PFSK-1 (cell line): ENCODE data around the gene MTMR12.

Experiments
- FOXP2 ChIP-seq: optimal IDR thresholded peaks from 2 replicates; pipeline ENCODE3; 2011; ENCODE audit warnings: borderline replicate concordance, control low read depth, inconsistent platforms; ENCODE audit not compliant: insufficient read depth; ENCODE audit errors: extremely low read length, extremely low read depth
- POLR2AphosphoS5 ChIP-seq: IDR thresholded peaks from 2 replicates; pipeline ENCODE4 v1.6.1; 2012; ENCODE audit warnings: low read depth, mild to moderate bottlenecking, control low read depth, low read length, moderate library complexity
- REST ChIP-seq, 2 experiments: IDR thresholded peaks; 2 replicates each; pipeline versions ENCODE4 v1.6.1 to v1.8.0; 2011 to 2012; ENCODE audit warnings: low read depth in 2 of 2, low read length in 2 of 2, control low read depth in 1 of 2, inconsistent platforms in 1 of 2, mild to moderate bottlenecking in 1 of 2, moderate library complexity in 1 of 2; ENCODE audit not compliant: insufficient read depth in 1 of 2
- SIN3A ChIP-seq: IDR thresholded peaks from 2 replicates; pipeline ENCODE4 v1.6.1; 2012; ENCODE audit warnings: mild to moderate bottlenecking, low read length, moderate library complexity, borderline replicate concordance; ENCODE audit not compliant: insufficient read depth
- TAF1 ChIP-seq: IDR thresholded peaks from 2 replicates; pipeline ENCODE4 v1.6.1; 2012; ENCODE audit warnings: low read length, control low read depth, borderline replicate concordance; ENCODE audit not compliant: insufficient read depth

The MTMR12 gene

GRCh38 chr5:32304622-32305021, 8.1 kb downstream of the MTMR12 start:
- TF ChIP-seq SIN3A (no peak), FOXP2 (no peak), POLR2AphosphoS5 (no peak), TAF1 (no peak), REST (IDR thresholded peaks at IDR 0.05; ENCODE audit: insufficient read depth in 1 of 2, low read depth in 2 of 2, low read length in 2 of 2) (no peak)

- TF ChIP-seq REST (IDR thresholded peaks at IDR 0.05; ENCODE audit: insufficient read depth in 1 of 2, low read depth in 2 of 2, low read length in 2 of 2) (no peak), FOXP2 (no peak), POLR2AphosphoS5 (no peak), TAF1 (no peak), SIN3A (no peak)
These were observed 9.0 kb downstream of the MTMR12 start for GRCh38 chr5:32303755-32304120.

DNA sequence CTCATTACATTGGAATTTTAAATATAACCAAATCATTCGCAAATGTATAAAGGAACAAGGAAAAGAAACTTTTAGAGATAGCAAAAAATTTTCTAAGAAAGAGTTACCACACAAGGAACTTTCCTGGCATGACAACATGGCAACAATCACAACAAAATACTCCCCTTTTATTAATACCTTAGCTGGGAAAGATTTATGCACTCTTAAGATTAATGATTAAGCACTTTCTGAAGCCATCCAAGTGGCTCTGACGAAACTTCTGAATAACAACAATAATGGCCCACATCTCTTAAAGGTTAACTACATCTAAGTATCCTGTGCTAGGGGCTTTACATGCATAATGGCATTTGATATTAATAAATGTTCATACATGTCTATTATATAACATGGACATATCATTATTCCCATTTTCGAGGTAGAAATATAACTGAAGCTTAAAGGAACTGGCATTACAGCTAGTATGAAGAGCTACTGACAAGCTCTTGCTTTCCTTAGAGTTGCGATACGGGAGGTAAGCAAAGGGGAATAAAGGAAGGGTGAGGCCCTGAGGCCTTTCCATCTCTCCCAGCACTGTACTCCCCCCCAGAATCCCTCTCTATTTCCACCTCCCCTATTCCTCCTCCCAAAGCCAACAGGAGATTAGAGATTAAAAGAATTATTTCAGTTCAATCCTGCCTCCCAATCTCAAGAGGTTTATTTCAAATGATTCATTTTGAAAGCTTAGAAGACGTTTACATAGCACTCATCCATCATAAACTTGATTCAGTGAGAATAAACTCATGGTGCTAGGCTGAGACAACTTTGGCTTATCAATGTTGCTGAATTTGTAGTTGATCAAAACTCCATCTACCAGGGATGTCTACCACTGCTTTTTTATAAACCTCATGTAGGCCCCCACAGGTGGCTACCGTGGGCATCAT, 9.6 kb downstream of the MTMR12 start:
- TF ChIP-seq REST (IDR thresholded peaks at IDR 0.05; ENCODE audit: insufficient read depth in 1 of 2, low read depth in 2 of 2, low read length in 2 of 2) (no peak), TAF1 (no peak), FOXP2 (no peak), POLR2AphosphoS5 (no peak), SIN3A (no peak)

DNA sequence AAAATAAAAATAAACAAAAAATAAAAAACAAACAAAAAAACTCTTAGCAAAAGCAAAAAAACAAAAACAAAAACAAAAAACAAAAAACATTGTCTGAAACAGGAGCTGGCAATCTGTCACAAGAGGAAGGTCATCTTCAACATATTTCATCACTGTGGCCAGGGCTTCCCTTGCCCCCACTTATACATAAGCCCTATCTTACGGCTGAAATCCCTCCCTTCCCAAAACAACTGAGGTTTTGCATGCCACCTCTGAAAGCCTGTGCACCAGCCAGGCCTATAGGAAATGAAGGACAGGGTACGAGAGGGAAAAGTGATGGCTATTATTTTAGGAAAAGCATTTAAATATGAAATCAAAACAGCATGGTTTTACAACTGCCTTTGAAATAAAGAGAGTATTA, 10.8 kb downstream of the MTMR12 start:
- TF ChIP-seq POLR2AphosphoS5 (no peak), TAF1 (no peak), REST (IDR thresholded peaks at IDR 0.05; ENCODE audit: insufficient read depth in 1 of 2, low read depth in 2 of 2, low read length in 2 of 2) (no peak), SIN3A (no peak), FOXP2 (no peak)
